OCI-LY1 (cell line): ENCODE results near the gene COL23A1.

Experiments
- H2AFZ ChIP-seq: fragments of 200-600 bp; sonication (generic), shearing (Covaris generic); 2 replicates; pipeline ENCODE4 v1.6.0; 2014; ENCODE audit warnings: antibody characterized with exemption, mild to moderate bottlenecking, low read length
- H3F3A ChIP-seq: fragments of 200-600 bp; sonication (generic), shearing (Covaris generic); 2 replicates; pipeline ENCODE4 v1.6.0; 2014; ENCODE audit warnings: mild to moderate bottlenecking, antibody characterized with exemption, low read length, moderate library complexity; ENCODE audit not compliant: insufficient read depth
- H3K27ac ChIP-seq: fragments of 200-600 bp; sonication (generic); 2 replicates; pipeline ENCODE4 v1.5.1; 2014; ENCODE audit warnings: low read length, mixed run types, mild to moderate bottlenecking, low read depth; ENCODE audit not compliant: poor library complexity, severe bottlenecking
- H3K27me3 ChIP-seq: fragments of 200-600 bp; sonication (generic); 2 replicates; pipeline ENCODE4 v1.6.0; 2014; ENCODE audit warnings: antibody characterized with exemption, mild to moderate bottlenecking, low read length, moderate library complexity; ENCODE audit not compliant: insufficient read depth
- H3K36me3 ChIP-seq: fragments of 200-600 bp; sonication (generic); 2 replicates; pipeline ENCODE4 v1.6.1; 2014; ENCODE audit warnings: mild to moderate bottlenecking, antibody characterized with exemption, low read length, moderate library complexity, mixed read lengths; ENCODE audit not compliant: insufficient read depth
- H3K4me1 ChIP-seq: fragments of 200-600 bp; sonication (generic); 2 replicates; pipeline ENCODE4 v1.5.1; 2014; ENCODE audit warnings: mild to moderate bottlenecking, low read length, moderate library complexity; ENCODE audit not compliant: insufficient read depth, severe bottlenecking
- H3K4me2 ChIP-seq: fragments of 200-600 bp; sonication (generic), shearing (Covaris generic); 2 replicates; pipeline ENCODE4 v1.6.1; 2014; ENCODE audit warnings: low read length
- H3K4me3 ChIP-seq: fragments of 200-600 bp; sonication (generic); 2 replicates; pipeline ENCODE4 v1.5.1; 2014; ENCODE audit warnings: low read length, low read depth, mild to moderate bottlenecking, mixed read lengths; ENCODE audit not compliant: poor library complexity, severe bottlenecking
- H3K79me2 ChIP-seq: fragments of 200-600 bp; shearing (Covaris generic); 2 replicates; pipeline ENCODE4 v1.6.1; 2016; ENCODE audit warnings: mixed run types, low read length, mixed read lengths; ENCODE audit not compliant: insufficient read depth
- H3K9ac ChIP-seq: fragments of 200-600 bp; sonication (generic), shearing (Covaris generic); 2 replicates; pipeline ENCODE4 v1.6.1; 2014; ENCODE audit warnings: mild to moderate bottlenecking, low read length, mixed read lengths
- H3K9me2 ChIP-seq: fragments of 200-600 bp; sonication (generic), shearing (Covaris generic); 2 replicates; pipeline ENCODE4 v1.6.1; 2014; ENCODE audit warnings: low read depth, mild to moderate bottlenecking, low read length, mixed read lengths
- H3K9me3 ChIP-seq: fragments of 200-600 bp; shearing (Covaris generic); 2 replicates; pipeline ENCODE4 v1.6.1; 2014; ENCODE audit warnings: low read length, mixed read lengths
- H4K20me1 ChIP-seq: fragments of 200-600 bp; sonication (generic), shearing (Covaris generic); 2 replicates; pipeline ENCODE4 v1.6.0; 2016; ENCODE audit warnings: mild to moderate bottlenecking, low read length; ENCODE audit not compliant: insufficient read depth
- CTCF ChIP-seq: fragments of 200-600 bp; sonication (generic), shearing (Covaris generic); IDR thresholded peaks from 2 replicates; pipeline ENCODE4 v1.5.1; 2017; ENCODE audit warnings: mild to moderate bottlenecking, antibody characterized with exemption, low read length, moderate library complexity, mixed read lengths
- EZH2 ChIP-seq: fragments of 200-600 bp; sonication (generic), shearing (Covaris generic); IDR thresholded peaks from 2 replicates; pipeline ENCODE4 v1.8.0; 2017; ENCODE audit warnings: borderline replicate concordance, mixed run types, mild to moderate bottlenecking, antibody characterized with exemption, low read length, moderate library complexity, mixed read lengths

COL23A1 gene

DNA sequence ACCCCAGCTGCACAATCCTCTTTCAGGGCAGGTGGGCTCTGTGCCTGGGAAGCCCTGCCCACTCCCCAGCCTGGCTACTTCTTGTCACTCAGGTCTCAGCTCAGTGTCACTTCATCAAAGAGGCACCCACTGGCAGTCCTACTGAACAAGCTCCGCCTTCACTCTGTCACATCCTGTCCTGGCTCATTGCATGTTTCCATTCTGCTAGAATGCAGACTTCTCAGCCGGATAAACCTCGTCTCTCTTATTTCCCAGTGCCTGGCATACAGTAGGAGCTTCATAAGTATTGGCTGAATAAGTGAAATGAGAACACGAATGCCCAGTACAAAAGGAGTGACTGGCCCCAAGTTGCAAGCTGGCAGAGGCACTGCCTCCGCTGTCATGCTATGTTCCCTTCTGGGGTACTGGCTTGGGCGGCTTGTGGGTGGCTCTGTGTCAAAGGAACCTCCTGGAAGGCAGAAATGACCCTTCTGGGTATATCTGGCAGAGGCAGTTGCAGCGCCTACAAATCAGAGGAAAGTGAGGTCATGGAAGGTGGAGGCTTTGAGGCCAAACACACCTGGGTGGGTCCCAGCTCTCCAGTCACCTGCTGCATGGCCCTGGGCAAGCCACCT lies 259.3 kb downstream of the COL23A1 start:
- Histone ChIP-seq H3K27me3 (no peaks in the 10 kb centered on the region; the same call in 1 of the 2 replicates), H3K4me2 (no peak overlapping the region), H3K4me1 (no peaks in the 10 kb centered on the region), H3K27ac (no peak overlapping the region), H3K79me2 (no peaks in the 10 kb centered on the region), H4K20me1 (no peaks in the 10 kb centered on the region), H3K9ac (no peak overlapping the region), H3K36me3 (no peaks in the 10 kb centered on the region), H3K9me3 (no peaks in the 10 kb centered on the region), H3K4me3 (no peak overlapping the region), H3F3A (no peaks in the 10 kb centered on the region), H2AFZ (no peak overlapping the region), H3K9me2 (no peaks in the 10 kb centered on the region)
- TF ChIP-seq EZH2 (no peak), CTCF (no peak)

DNA sequence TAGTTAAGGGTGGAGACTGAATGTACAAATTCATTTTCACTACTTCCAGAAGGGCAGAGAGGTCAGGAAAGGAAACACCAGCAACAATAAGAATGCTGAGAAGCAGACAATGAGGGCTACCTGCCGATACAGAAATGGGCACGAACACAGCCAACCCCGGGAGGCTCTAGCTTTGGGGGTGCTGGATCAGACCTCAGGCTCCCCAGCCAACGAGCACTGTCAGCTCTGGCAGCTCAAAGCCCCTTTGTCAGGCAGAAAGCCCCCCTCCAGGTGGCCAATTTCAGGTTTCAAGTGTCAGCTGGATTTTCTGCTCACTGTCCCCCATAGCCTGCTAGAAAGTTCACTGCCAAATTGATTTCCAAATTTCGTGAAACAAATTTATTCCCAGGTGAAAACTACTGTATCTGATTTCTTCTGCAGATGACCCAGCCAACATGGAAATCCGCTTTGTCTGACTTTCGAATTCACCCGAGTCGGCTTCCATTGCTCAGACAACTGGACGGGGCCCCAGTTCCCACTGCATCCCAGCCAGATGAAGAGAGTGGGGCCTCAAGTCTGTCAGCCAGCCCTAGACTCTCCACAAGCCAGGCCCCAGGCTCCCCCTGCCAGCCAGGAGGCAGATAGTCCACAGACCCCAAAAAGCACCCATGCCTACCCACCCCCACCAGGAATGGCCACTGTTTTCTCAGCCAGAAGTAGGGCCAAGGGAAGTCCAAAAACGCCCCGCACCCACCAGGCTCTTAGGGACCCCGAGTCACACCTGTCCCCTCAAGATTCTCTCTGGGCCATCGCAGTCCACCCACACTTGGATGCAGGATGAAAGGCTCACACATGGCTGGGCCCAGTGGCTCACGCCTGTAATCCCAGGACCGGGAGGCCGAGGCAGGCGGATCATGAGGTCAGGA lies 261.1 kb downstream of the COL23A1 start:
- H3K36me3 ChIP-seq, result no peaks in the 10 kb centered on the region
- H2AFZ ChIP-seq, result no peak overlapping the region
- H3K9me3 ChIP-seq, result no peaks in the 10 kb centered on the region
- TF ChIP-seq EZH2 (no peak), CTCF (no peak)
- no peak overlapping the region for H3K4me2 ChIP-seq
- H3F3A ChIP-seq, result no peaks in the 10 kb centered on the region
- H3K27me3 ChIP-seq, result no peaks in the 10 kb centered on the region; the same call in 1 of the 2 replicates
- H3K79me2 ChIP-seq, result no peaks in the 10 kb centered on the region
- H3K9me2 ChIP-seq, result no peaks in the 10 kb centered on the region
- H3K9ac ChIP-seq, result no peak overlapping the region
- H3K27ac ChIP-seq, result no peak overlapping the region
- no peaks in the 10 kb centered on the region for H4K20me1 ChIP-seq
- H3K4me1 ChIP-seq, result no peaks in the 10 kb centered on the region
- no peak overlapping the region for H3K4me3 ChIP-seq

- Histone ChIP-seq H3K4me2 (no peak overlapping the region), H3K9ac (no peak overlapping the region), H3K27ac (no peak overlapping the region), H3K9me2 (no peaks in the 10 kb centered on the region), H3K4me3 (no peak overlapping the region), H3K79me2 (no peaks in the 10 kb centered on the region), H3K9me3 (no peaks in the 10 kb centered on the region), H3F3A (no peaks in the 10 kb centered on the region), H4K20me1 (no peaks in the 10 kb centered on the region), H3K4me1 (no peaks in the 10 kb centered on the region), H2AFZ (no peak overlapping the region), H3K27me3 (no peaks in the 10 kb centered on the region; the same call in 1 of the 2 replicates), H3K36me3 (no peaks in the 10 kb centered on the region)
- TF ChIP-seq CTCF, result no peak
- no peak for TF ChIP-seq EZH2
Observed at GRCh38 chr5:178327931-178328711, 262.1 kb downstream of the COL23A1 start.
